HEK293T (cell line): ENCODE data around the gene PRSS23.

Experiments used
- FOXA1 ChIP-seq: fragments of 450-650 bp; IDR thresholded peaks from 2 replicates; pipeline ENCODE4 v1.6.1; 2016; ENCODE audit warnings: mild to moderate bottlenecking
- L3MBTL2 ChIP-seq: fragments of 450-650 bp; conservative IDR thresholded peaks from 2 replicates; pipeline ENCODE4 v1.6.1; 2016; ENCODE audit warnings: mild to moderate bottlenecking

DNA sequence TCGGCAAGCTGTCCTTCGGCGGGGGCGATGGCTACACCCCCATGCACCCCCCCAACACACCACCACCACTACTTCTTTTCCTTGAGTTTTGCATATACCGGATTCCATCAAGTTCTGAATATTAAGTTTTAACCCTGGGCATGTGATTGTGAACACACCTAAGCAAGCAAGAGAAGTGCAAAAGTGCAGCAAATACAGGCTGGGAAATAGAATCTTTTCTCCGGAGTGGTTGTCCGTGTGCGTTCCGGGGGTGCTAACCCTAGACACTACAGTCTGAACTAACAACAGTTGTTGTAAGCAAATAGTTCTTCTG lies 574 bp downstream of the PRSS23 start:
- TF ChIP-seq L3MBTL2 (0 out of 2 replicates have a peak, but pooled peaks have one; percentile 16), FOXA1 (no peak)
